H1 (cell line): ENCODE data around the gene RND2.

Experiments used
- POLR2A ChIP-seq, 2 experiments: IDR thresholded peaks; 1 replicate in 1 of 2; 2 replicates in 1 of 2; pipeline ENCODE4 v1.6.1; 2011; ENCODE audit warnings: low read depth in 2 of 2, low read length in 2 of 2, mild to moderate bottlenecking in 2 of 2; ENCODE audit errors: control extremely low read depth in 1 of 2
- RAD21 ChIP-seq, 2 experiments: IDR thresholded peaks in 1 of 2; conservative IDR thresholded peaks in 1 of 2; 2 replicates each; pipeline ENCODE4 v1.6.1; 2011; ENCODE audit warnings: low read depth in 2 of 2, low read length in 2 of 2, improper control_type of control experiment in 1 of 2, inconsistent platforms in 1 of 2, mild to moderate bottlenecking in 1 of 2, moderate library complexity in 1 of 2
- TEAD4 ChIP-seq: IDR thresholded peaks from 2 replicates; pipeline ENCODE4 v1.6.1; 2012; ENCODE audit warnings: low read depth, low read length, inconsistent platforms, mixed read lengths
- TF ChIP-seq, protein P1 (sequence below): IDR thresholded peaks from 2 replicates; pipeline ENCODE4 v1.6.1; 2011; ENCODE audit warnings: low read depth, mild to moderate bottlenecking, low read length; ENCODE audit not compliant: insufficient read depth
- TF ChIP-seq, protein P2 (sequence below), 3 experiments: IDR thresholded peaks; 1 replicate in 2 of 3; 2 replicates in 1 of 3; pipeline versions ENCODE4 v1.5.1 to v1.6.1; 2011; ENCODE audit warnings: low read length in 3 of 3, mild to moderate bottlenecking in 3 of 3, inconsistent platforms in 2 of 3, low read depth in 1 of 3, moderate library complexity in 1 of 3; ENCODE audit not compliant: insufficient read depth in 1 of 3; ENCODE audit errors: control extremely low read depth in 1 of 3

DNA sequence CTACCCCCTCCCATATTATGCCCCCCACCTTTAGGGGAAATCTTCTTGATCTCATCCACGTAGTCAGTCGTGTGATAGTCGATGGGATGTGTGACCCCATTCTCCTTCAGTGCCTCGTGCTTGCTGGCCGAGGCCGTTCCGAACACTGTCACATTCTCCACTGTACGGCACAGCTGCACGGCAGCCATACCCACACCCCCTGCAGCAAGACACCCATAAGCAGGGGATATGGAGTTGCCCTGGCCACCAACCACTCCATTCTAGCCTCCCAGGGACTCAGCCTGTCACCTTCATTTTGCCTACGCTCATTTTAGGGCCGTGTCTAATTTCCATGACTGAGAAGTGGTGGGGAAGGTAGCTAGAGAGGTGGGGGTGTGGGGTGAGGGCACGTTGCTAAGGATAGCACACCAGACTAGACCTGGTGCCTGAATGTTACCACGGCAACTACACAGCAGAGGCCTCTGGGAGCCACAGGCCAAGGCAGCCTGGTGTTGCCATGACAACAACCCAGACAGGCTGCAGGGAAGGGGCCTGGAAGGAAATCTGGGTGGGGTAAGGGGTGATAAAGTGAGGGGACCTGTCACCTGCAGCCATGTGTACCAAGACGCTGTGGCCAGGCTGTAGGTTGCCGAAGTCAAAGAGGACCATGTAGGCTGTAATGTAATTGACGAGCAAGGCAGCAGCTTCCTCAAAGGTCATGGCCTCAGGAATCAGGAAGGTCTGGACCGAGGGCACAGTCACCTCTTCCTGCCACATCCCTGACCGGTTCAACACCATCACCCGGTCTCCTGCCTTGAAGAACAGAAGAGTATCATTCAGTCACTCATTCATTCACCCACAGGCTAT, 6.8 kb upstream of the RND2 start:
- TF ChIP-seq, protein P1, sequence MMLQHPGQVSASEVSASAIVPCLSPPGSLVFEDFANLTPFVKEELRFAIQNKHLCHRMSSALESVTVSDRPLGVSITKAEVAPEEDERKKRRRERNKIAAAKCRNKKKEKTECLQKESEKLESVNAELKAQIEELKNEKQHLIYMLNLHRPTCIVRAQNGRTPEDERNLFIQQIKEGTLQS = no peak
- TF ChIP-seq POLR2A (IDR thresholded peaks at IDR 0.05; ENCODE audit: control extremely low read depth in 1 of 2, low read depth in 2 of 2, low read length in 2 of 2) (no peak), RAD21 (IDR thresholded peaks at IDR 0.05 in 1 of 2, conservative IDR thresholded peaks at IDR 0.05 in 1 of 2; ENCODE audit: low read depth in 2 of 2, low read length in 2 of 2) (no peak), TEAD4 (no peak)
- TF ChIP-seq, protein P2, sequence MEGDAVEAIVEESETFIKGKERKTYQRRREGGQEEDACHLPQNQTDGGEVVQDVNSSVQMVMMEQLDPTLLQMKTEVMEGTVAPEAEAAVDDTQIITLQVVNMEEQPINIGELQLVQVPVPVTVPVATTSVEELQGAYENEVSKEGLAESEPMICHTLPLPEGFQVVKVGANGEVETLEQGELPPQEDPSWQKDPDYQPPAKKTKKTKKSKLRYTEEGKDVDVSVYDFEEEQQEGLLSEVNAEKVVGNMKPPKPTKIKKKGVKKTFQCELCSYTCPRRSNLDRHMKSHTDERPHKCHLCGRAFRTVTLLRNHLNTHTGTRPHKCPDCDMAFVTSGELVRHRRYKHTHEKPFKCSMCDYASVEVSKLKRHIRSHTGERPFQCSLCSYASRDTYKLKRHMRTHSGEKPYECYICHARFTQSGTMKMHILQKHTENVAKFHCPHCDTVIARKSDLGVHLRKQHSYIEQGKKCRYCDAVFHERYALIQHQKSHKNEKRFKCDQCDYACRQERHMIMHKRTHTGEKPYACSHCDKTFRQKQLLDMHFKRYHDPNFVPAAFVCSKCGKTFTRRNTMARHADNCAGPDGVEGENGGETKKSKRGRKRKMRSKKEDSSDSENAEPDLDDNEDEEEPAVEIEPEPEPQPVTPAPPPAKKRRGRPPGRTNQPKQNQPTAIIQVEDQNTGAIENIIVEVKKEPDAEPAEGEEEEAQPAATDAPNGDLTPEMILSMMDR (IDR thresholded peaks at IDR 0.05; ENCODE audit: control extremely low read depth in 1 of 3, insufficient read depth in 1 of 3, low read depth in 1 of 3, low read length in 3 of 3) = no peak
